Muscle of leg (tissue), 11 donors: ENCODE measurements around the gene TSSK2. TPM values are rescaled to one million over a fixed set of nuclear protein-coding genes. Genes with fewer than 3 reads are reported as not detected.
"Not testable (repeated sequence)": the region's sequence is repeated elsewhere in the genome, so short reads cannot be mapped to it uniquely, and the experiment has no call there.

Experiments
- DNase-seq: peaks from one replicate; pipeline ENCODE4 v3.0.0; 2013
- H3K27ac ChIP-seq: one replicate; pipeline ENCODE4 v1.5.1; 2013; ENCODE audit warnings: mild to moderate bottlenecking, low read length, control low read depth
- H3K27me3 ChIP-seq: one replicate; pipeline ENCODE4 v1.6.1; 2013; ENCODE audit warnings: low read length; ENCODE audit not compliant: control insufficient read depth, insufficient read depth
- H3K36me3 ChIP-seq: one replicate; pipeline ENCODE4 v1.6.1; 2013; ENCODE audit warnings: low read length; ENCODE audit not compliant: control insufficient read depth, insufficient read depth
- H3K4me1 ChIP-seq: one replicate; pipeline ENCODE4 v1.6.1; 2013; ENCODE audit warnings: low read length; ENCODE audit not compliant: control insufficient read depth, insufficient read depth
- H3K4me3 ChIP-seq: one replicate; pipeline ENCODE4 v1.5.1; 2013; ENCODE audit warnings: low read length, control low read depth
- H3K9me3 ChIP-seq: replicated peaks from 2 replicates; pipeline ENCODE4 v1.6.1; 2013; ENCODE audit warnings: low read depth, low read length; ENCODE audit not compliant: control insufficient read depth
- WGBS: methylation state at CpG from one replicate; pipeline ENCODE4 v1.1.5; 2013; ENCODE audit warnings: missing lambda C conversion rate; ENCODE audit not compliant: insufficient coverage; 5-methylcytosine and 5-hydroxymethylcytosine counted together
- polyA plus RNA-seq, 8 donors: library from polyadenylated mRNA; unstranded; fragments of 120-200 nt; gene quantifications; one replicate each; pipeline versions ENCODE4 v1.2.1 to v1.2.3, GENCODE V29; 2013; ENCODE audit warnings: inconsistent platforms in 1 of 8, low replicate concordance in 1 of 8; ENCODE audit not compliant: insufficient read length in 8 of 8, insufficient read depth in 1 of 8
- total RNA-seq: library from RNA; stranded (reverse); fragments of 120-200 nt; gene quantifications from one replicate; pipeline ENCODE4 v1.2.4, GENCODE V29; 2013

The TSSK2 gene
- total and polyA plus RNA-seq, 9 donors = 0.04 to 0.28 (median 0.20) TPM; not detected in 5

DNA sequence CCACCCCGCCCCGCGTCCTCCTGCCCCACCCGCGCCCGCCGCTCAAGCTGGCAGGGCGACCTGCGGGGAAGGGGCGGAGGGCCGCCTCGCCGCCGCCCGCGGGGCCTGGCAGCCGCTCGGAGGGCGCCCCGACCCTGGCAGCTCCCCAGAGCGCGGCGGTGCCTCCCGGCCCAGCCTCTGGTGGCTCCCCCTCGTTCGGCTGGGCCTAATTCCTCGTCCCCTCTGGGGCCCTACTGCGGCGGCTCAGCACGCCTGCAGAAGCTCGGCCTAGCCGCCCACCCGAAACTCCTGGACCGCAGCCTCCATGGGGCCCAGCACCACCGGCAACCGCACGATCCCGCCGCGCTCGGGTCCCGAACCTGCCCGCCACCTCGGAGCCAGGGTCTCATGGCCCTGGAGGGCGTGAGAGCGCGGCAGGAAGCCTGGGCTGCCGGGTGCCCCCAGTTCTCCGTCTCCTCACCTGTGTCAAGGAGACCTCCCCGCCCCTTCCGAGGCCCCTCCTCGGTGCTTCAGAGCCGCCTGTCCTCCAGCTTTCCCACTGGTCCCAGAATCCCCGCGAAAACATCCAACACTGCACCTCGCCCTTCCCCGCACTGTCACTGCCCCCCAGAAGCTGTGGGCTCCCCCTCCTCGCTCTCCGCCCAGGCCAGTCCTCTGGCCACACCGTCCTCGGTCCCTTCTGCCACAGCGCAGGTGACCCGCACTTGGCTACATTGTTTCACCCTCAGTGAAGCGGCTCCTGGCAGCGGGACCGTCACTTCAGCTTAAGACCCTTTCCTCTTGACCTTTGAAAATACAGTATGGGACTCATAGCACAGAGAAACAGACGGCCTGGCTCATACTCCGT, 19.6 kb downstream of the TSSK2 start:
- Histone ChIP-seq H3K4me1 (no peaks in the 10 kb centered on the region), H3K27ac (no peak overlapping the region), H3K9me3 (no peaks in the 10 kb centered on the region), H3K27me3 (peaks cover 68% of the 10 kb centered on the region), H3K36me3 (no peaks in the 10 kb centered on the region), H3K4me3 (no peak overlapping the region)
- WGBS = 6% methylated on average over 63 of the region's 68 CpGs
- no peak for DNase-seq

DNA sequence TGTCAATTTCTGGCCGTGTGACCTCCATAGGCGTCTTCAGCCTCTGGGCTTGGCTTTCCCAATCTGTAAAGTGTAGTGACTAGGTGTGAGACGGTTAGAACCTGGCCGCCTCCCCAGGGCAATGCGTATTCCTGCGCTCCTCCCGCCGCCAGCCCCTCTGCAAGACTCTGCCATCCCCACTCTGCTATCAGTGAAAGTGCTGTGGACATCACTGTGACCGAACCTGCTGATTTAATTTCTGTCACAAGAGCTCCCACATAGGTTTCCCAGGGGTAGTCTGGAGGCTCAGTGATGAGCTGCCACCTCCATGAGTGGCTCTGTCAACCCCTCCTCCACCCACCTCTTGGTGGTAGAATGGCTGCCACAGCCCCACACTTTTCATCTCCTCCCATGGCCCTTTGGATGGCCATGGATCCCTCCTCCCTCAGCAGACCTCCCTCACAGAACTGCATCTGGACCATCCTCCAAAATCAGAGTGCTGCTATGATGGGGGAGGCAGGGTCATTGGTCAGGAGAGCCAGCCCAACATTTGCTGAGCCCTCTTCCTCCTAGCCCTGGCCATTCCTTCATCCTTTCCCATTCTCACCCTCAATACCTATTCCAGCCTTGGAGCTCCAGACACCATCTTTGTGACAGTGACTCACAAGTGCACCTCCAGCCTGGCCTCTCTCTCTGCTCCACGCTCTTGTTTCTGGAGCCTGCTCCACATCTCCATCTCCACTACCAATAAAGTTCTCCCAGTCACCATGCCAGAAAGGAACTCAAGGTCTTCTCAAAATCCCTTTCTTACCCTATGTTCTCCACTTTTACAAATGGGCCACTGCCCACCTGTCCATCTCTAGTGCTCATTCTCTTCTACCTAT, 20.5 kb downstream of the TSSK2 start:
- H3K4me1 ChIP-seq = no peaks in the 10 kb centered on the region
- no peaks in the 10 kb centered on the region for H3K36me3 ChIP-seq
- DNase-seq = no peak
- H3K9me3 ChIP-seq = no peaks in the 10 kb centered on the region
- no peak overlapping the region for H3K27ac ChIP-seq
- H3K4me3 ChIP-seq = no peak overlapping the region
- WGBS = 54% methylated on average over 10 of the region's 10 CpGs
- H3K27me3 ChIP-seq = peaks cover 65% of the 10 kb centered on the region

DNA sequence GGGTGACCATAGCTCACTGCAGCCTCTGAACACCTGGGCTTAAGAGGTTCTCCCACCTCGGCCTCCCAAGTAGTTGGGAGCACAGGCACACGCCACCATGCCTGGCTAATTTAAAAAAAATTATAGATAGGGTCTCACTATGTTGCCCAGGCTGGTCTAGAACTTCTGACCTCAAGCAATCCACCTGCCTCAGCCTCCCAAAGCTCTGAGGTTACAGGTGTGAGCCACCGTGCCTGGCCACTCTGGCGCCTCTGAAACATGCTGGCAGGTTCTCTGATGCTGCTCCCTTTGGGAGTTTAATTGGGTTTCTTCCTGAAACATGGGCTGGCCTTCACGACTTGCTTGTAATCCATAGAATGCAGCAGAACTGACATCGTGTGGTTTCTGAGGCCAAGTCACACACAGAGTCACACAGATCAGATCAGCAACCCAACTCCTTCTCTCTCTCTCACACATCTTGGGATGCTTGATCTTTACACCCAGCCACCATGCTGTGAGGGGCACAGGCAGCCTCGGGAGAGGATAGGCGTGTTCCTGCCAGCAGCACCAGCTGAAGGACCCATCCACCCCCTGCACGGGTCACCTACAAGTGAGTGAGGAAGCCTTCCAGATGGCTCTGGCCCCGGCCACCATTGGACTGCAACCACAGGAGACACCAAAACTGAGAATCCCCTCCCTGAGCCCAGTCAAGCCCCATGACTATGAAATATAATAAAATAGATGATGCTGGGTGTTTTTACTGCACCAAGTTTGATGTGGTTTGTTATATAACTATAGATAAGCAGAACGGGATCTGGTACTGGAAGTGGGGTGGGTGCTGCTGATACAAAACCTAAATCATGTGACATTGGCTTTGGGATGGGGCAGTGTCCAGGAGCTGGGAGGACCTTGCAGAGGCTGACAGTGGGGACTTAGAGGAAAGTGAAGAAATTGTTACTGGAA, 22.1 kb downstream of the TSSK2 start:
- WGBS = 57% methylated on average over 9 of the region's 11 CpGs
- H3K9me3 ChIP-seq = no peaks in the 10 kb centered on the region
- no peak overlapping the region for H3K27ac ChIP-seq
- DNase-seq = no peak
- no peaks in the 10 kb centered on the region for H3K36me3 ChIP-seq
- peaks cover 48% of the 10 kb centered on the region for H3K27me3 ChIP-seq
- H3K4me1 ChIP-seq = no peaks in the 10 kb centered on the region
- H3K4me3 ChIP-seq = no peak overlapping the region

DNA sequence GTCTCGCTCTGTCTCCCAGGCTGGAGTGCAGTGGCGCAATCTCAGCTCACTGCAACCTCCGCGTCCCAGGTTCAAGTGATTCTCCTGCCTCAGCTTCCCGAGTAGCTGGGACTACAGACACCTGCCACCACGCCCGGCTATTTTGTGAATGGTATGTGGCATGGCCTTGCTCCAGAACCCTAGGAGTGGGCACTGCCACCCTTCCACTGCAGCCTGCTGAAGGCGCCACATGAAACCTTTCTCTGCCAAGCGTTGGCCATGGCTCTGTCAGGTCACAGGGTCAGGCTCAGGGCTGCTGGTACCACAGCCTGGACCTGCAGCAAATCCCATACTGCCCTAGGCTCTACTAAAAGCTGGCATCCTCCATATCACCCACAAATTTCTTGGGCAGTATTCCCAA, 25.0 kb downstream of the TSSK2 start:
- 88% methylated on average over 8 of the region's 9 CpGs for WGBS
- H3K9me3 ChIP-seq, H3K4me1 ChIP-seq, H3K27ac ChIP-seq, H3K36me3 ChIP-seq, DNase-seq, H3K4me3 ChIP-seq: not testable (repeated sequence)
- peaks cover 27% of the 10 kb centered on the region for H3K27me3 ChIP-seq

DNA sequence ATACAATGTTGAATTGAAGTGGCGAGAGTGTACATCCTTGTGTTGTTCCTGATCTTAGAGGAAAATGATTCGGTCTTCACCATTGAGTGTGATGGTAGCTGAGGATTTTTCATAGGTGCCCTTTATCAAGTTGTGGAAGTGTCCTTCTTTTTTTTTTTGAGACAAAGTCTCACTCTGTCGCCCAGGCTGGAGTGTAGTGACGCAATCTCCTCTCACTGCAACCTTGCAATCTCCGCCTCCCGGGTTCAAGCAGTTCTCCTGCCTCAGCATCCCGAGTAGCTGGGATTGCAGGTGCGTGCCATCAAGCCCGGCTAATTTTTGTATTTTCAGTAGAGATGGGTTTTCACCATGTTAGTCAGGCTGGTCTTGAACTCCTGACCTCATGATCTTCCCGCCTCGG, 27.5 kb downstream of the TSSK2 start:
- not testable (repeated sequence) for H3K27me3 ChIP-seq, H3K36me3 ChIP-seq, H3K4me1 ChIP-seq, DNase-seq, H3K27ac ChIP-seq, H3K4me3 ChIP-seq, H3K9me3 ChIP-seq
- WGBS = 80% methylated on average over 2 of the region's 11 CpGs

DNA sequence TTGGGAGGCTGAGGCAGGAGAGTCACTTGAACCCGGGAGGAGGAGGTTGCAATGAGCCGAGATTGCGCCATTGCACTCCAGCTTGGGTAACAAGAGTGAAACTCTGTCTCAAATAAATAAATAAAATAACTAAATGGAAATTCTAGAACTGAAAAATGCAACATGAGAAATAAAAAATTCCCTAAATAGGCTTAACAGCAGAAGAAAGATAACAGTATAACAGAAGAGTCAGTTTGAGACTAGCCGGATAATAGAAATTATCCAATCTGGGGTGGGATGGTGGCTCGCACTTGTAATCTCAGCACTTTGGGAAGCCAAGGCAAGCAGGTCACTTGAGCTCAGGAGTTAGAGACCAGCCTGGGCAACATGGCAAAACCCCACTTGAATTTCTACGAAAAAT, 33.3 kb downstream of the TSSK2 start:
- Histone ChIP-seq H3K36me3 (no peaks in the 10 kb centered on the region), H3K9me3 (no peaks in the 10 kb centered on the region), H3K27me3 (peaks cover 36% of the 10 kb centered on the region), H3K4me1 (peaks cover 1% of the 10 kb centered on the region), H3K4me3 (no peak overlapping the region), H3K27ac (no peak overlapping the region)
- DNase-seq = no peak
- WGBS = 73% methylated on average over 2 of the region's 6 CpGs

DNA sequence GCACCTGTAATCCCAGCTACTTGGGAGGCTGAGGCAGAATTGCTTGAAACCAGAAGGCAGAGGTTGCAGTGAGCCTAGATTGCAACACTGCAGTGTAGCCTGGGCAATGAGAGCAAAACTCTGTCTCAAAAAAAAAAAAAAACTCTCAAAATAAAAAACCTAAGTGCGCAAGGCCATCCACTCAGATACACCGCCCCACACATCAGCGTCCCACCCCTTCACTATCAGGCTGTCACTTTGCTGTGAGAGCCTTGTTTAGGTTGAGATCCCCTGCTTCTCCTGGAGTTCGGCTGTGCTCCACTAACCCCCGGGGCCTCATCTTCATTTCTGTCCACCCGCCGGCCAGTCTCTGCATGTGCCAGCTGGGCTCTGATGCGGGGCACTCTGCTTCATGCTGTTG, 35.3 kb downstream of the TSSK2 start:
- H3K36me3 ChIP-seq = no peaks in the 10 kb centered on the region
- WGBS = 85% methylated on average over 8 of the region's 8 CpGs
- no peaks in the 10 kb centered on the region for H3K9me3 ChIP-seq

DNA sequence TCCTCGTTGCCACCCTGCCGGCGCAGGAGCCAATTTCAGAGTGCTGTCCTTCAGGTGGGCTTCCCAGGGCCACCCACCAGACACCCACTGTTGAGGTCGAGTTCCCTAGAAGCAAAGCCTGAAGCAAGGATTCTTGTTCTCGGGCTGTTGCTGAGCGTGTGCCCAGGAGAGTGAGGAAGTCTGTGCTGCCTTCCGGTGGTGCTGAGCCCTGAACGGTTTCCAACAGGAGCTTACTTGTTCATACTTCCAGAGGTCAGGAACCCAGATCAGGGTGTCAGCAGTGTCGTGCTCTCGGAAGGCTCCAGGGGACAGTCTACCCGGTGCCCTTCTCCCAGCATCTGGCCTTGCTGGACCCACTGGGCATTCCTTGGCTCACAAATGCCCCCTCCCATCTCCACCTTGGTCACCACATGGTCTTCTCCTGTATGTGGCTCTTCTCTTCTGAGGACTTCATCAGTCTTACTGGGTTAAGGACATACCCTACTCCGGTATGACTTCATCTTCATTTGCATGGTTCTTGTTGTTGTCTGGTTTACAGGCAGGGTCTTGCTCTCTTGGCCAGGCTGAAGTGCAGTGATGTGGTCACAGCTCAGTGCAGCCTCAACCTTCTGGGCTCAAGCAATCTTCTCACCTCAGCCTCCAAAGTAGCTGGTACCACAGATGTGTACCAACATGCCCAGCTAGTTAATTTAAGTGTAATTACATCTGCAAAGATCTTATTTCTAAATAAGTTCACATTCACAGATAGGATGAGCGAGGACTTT, 36.2 kb downstream of the TSSK2 start:
- peaks cover 44% of the 10 kb centered on the region for H3K27me3 ChIP-seq
- DNase-seq = no peak
- H3K4me3 ChIP-seq = no peak overlapping the region
- no peak overlapping the region for H3K27ac ChIP-seq
- no peaks in the 10 kb centered on the region for H3K9me3 ChIP-seq
- H3K4me1 ChIP-seq = peaks cover 15% of the 10 kb centered on the region
- 69% methylated on average over 11 of the region's 13 CpGs for WGBS
- H3K36me3 ChIP-seq = no peaks in the 10 kb centered on the region

More for the DNA sequence above, 35.3 kb downstream of the TSSK2 start:
- H3K4me3 ChIP-seq = no peak overlapping the region
- no peak overlapping the region for H3K27ac ChIP-seq
- H3K27me3 ChIP-seq = peaks cover 47% of the 10 kb centered on the region
- DNase-seq = no peak
- peaks cover 12% of the 10 kb centered on the region for H3K4me1 ChIP-seq

DNA sequence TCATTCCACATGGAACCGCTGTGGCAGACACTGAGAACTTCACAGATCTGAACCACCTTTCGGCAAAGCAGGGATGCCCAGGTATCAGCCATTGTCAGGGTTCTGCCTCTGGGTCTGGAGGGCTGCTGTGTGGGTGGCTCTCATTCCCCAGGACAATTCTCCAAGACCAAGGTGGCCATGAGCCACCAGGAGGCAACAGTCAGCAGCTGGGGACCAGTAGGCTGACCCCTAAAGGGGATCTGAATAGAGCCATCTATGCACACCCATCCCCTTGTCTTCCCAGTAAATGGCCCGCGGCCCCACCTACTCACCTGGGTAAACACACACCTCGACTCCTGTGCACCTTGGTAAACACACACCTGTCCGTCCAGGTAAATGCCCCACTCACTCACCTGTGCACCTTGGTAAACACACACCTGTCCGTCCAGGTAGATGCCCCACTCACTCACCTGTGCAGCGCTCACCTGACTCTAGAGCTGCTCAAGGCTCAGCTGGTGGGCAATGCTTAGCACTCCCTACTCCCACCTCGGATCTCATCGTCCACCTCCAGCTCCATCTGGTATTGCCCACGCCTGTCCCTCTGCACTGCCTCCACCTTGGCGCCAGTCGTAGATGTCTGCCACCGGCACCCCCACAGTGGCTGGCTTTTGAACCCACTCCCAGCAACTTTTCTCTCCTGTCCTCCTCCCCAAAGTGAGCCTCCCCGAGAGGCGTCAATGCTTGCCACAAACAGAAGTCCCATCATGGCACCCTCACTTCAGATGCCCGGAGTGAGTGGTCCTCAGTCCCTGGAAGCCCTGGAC, 37.2 kb downstream of the TSSK2 start:
- Histone ChIP-seq H3K4me1 (peaks cover 25% of the 10 kb centered on the region), H3K36me3 (peaks cover 3% of the 10 kb centered on the region), H3K4me3 (no peak overlapping the region), H3K27me3 (peaks cover 41% of the 10 kb centered on the region), H3K27ac (no peak overlapping the region), H3K9me3 (no peaks in the 10 kb centered on the region)
- 75% methylated on average over 15 of the region's 17 CpGs for WGBS
- DNase-seq = no peak
